ENCODE measurements around the gene TBC1D5. TPM values are rescaled to one million over a fixed set of nuclear protein-coding genes. Genes with fewer than 3 reads are reported as not detected.

The TBC1D5 gene, protein sequence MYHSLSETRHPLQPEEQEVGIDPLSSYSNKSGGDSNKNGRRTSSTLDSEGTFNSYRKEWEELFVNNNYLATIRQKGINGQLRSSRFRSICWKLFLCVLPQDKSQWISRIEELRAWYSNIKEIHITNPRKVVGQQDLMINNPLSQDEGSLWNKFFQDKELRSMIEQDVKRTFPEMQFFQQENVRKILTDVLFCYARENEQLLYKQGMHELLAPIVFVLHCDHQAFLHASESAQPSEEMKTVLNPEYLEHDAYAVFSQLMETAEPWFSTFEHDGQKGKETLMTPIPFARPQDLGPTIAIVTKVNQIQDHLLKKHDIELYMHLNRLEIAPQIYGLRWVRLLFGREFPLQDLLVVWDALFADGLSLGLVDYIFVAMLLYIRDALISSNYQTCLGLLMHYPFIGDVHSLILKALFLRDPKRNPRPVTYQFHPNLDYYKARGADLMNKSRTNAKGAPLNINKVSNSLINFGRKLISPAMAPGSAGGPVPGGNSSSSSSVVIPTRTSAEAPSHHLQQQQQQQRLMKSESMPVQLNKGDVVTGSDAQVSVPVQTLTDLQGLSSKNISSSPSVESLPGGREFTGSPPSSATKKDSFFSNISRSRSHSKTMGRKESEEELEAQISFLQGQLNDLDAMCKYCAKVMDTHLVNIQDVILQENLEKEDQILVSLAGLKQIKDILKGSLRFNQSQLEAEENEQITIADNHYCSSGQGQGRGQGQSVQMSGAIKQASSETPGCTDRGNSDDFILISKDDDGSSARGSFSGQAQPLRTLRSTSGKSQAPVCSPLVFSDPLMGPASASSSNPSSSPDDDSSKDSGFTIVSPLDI
- 36.2 and 61.7 TPM in 2 replicates for total RNA-seq

DNA sequence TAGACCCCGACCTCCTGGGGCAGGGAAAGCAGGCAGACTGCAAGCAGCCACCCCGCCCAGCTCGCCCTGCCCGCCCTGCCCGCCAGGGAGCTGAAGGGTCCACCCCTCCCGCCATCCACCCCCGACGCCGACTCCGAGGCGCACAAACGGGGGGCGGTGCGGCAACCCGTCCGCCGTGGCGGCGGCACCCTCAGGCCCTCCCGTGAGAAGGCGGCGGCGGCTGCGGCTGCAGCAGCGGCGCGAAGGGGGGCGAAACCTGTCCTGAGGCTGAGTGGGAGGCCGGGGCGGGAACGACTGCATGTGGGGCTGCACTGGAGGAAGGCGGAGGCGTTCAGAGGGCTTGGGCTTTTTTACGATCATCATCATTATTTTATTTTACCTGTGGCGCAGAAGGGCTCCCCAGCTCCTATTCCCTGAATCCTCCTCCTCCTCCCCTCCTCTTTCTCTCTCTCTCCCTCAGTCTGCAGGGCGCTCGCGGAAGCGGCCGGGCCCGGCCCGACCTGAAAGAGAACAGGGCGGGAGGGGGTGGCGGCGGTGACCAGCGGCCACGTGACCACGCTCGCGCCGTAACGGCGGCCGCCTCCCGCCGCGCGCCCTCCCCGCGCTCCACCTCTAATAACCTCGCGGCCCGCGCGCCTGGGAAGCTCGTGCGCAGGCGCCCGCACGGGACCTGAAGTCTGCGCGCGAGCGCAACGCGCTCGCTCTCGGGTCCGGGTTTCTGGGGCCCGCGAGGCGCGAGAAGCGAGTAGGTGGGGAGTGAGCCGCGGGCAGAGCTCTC, at the start of gene TBC1D5:
Gene TBC1D5, minus strand, starts transcription at position 530 of the 778 bp plus-strand sequence. CDS start 234,061 bp downstream, outside the sequence.

Data from epithelial cell of alveolus of lung (primary cell).